Measurements from ENCODE around the gene MROH8.

DNA sequence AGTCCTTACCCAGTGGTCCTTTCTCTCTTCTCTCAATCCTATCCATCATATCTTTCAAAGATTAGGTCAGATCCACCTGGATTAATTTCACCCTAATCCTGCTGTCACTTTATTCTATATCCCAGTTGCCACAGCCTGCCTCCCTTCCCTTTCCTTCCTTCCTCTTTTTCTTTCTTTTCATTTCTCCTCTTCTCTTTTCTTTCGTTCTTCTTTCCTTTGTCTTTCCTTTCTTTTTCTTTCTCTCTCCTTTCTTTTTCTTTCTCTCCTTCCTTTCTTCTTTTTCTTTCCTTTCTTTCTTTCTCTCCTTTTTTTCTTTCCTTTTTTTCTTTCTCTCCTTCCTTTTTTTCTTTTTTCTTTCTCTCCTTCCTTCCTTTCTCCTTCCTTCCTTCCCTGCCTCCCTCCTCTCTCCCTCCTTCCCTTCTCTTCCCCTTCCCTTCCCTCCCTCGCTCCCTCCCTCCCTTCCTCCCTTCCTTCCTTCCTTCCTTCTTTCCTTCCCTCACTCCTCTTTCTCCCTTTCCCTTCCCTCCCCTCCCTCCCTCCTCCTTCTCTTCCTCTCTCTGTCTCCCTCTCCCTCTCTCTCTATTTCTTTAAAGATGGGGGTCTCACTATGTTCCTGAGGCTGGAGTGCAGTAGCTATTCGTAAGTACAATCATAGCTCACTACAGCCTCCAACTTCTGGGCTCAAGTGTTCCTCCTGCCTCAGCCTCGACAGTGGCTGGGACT lies 15.4 kb downstream of the MROH8 start:
- TF ChIP-seq POLR2AphosphoS5 (IDR thresholded peaks at IDR 0.05; ENCODE audit: low read depth, low read length) (no peak), TAF1 (IDR thresholded peaks at IDR 0.05; ENCODE audit: borderline replicate concordance, insufficient read depth, low read length) (no peak)
